ENCODE data around the gene FBXW8. TPM values are rescaled to one million over a fixed set of nuclear protein-coding genes. Genes with fewer than 3 reads are reported as not detected.

The FBXW8 gene
- total RNA-seq, 2 donors from 2014 or later: 26.1 to 34.7 TPM

- H3K27me3 Mint-ChIP-seq (ENCODE audit: insufficient read depth): no peaks in the 10 kb centered on the region
- 35 to 52% methylated on average over 8 of the region's 8 CpGs for WGBS, 2 experiments (ENCODE audit: insufficient coverage in 1 of 2, insufficient read length in 1 of 2)
- Histone ChIP-seq H3K27ac (ENCODE audit: low read depth, low read length) (peak overlapping the region; percentile 68), H3K9ac (ENCODE audit: extremely low read depth, low read length, poor library complexity, severe bottlenecking) (no peak overlapping the region), H3K27me3 (ENCODE audit: control insufficient read depth, insufficient read depth, low read length, poor library complexity, severe bottlenecking) (no peaks in the 10 kb centered on the region), H3K36me3 (ENCODE audit: control insufficient read depth, insufficient read depth, low read length) (peaks cover 32% of the 10 kb centered on the region), H3K4me1 (ENCODE audit: control insufficient read depth, insufficient read depth, low read length) (no peaks in the 10 kb centered on the region), H3K9me3 (ENCODE audit: control insufficient read depth, low read length) (peaks cover 11% of the 10 kb centered on the region), H3K4me3 (ENCODE audit: low read length) (no peak overlapping the region)
- peaks cover 52% of the 10 kb centered on the region for H3K36me3 Mint-ChIP-seq (ENCODE audit: low read depth)
- peaks cover 13% of the 10 kb centered on the region for H3K4me1 Mint-ChIP-seq
- peak; percentile 75 for DNase-seq
- no peaks in the 10 kb centered on the region for H3K9me3 Mint-ChIP-seq
- H3K4me3 Mint-ChIP-seq: no peak overlapping the region
- TF ChIP-seq CTCF (conservative IDR thresholded peaks at IDR 0.05): no peak
- peak overlapping the region; percentile 76 for H3K27ac Mint-ChIP-seq
Measured at GRCh38 chr12:117009759-117010158, 99.0 kb downstream of the FBXW8 start.

- Histone ChIP-seq H3K9ac (ENCODE audit: extremely low read depth, low read length, poor library complexity, severe bottlenecking) (no peak overlapping the region), H3K4me1 (ENCODE audit: control insufficient read depth, insufficient read depth, low read length) (no peaks in the 10 kb centered on the region), H3K36me3 (ENCODE audit: control insufficient read depth, insufficient read depth, low read length) (peaks cover 39% of the 10 kb centered on the region), H3K27me3 (ENCODE audit: control insufficient read depth, insufficient read depth, low read length, poor library complexity, severe bottlenecking) (no peaks in the 10 kb centered on the region), H3K27ac (ENCODE audit: low read depth, low read length) (peak overlapping the region; percentile 68), H3K4me3 (ENCODE audit: low read length) (no peak overlapping the region), H3K9me3 (ENCODE audit: control insufficient read depth, low read length) (peaks cover 18% of the 10 kb centered on the region)
- Mint-ChIP-seq H3K36me3 (ENCODE audit: low read depth) (peaks cover 54% of the 10 kb centered on the region), H3K4me3 (no peak overlapping the region), H3K27me3 (ENCODE audit: insufficient read depth) (no peaks in the 10 kb centered on the region), H3K27ac (no peak overlapping the region), H3K4me1 (peaks cover 13% of the 10 kb centered on the region), H3K9me3 (peaks cover 3% of the 10 kb centered on the region)
- DNase-seq: no peak
- WGBS, 2 experiments (ENCODE audit: insufficient coverage in 1 of 2, insufficient read length in 1 of 2): 95 to 96% methylated on average over 5 to 17 of the region's 17 CpGs
- TF ChIP-seq CTCF (conservative IDR thresholded peaks at IDR 0.05): no peak
Measured at GRCh38 chr12:117010693-117011451, 100.1 kb downstream of the FBXW8 start.

GRCh38 chr12:117011988-117012805, 101.4 kb downstream of the FBXW8 start:
- peaks cover 3% of the 10 kb centered on the region for H3K9me3 Mint-ChIP-seq
- no peak for DNase-seq
- H3K9ac ChIP-seq (ENCODE audit: extremely low read depth, low read length, poor library complexity, severe bottlenecking): no peak overlapping the region
- peaks cover 13% of the 10 kb centered on the region for H3K4me1 Mint-ChIP-seq
- peaks cover 21% of the 10 kb centered on the region for H3K9me3 ChIP-seq (ENCODE audit: control insufficient read depth, low read length)
- H3K4me1 ChIP-seq (ENCODE audit: control insufficient read depth, insufficient read depth, low read length): no peaks in the 10 kb centered on the region
- H3K27me3 ChIP-seq (ENCODE audit: control insufficient read depth, insufficient read depth, low read length, poor library complexity, severe bottlenecking): no peaks in the 10 kb centered on the region
- TF ChIP-seq CTCF (conservative IDR thresholded peaks at IDR 0.05): no peak
- H3K36me3 ChIP-seq (ENCODE audit: control insufficient read depth, insufficient read depth, low read length): peaks cover 51% of the 10 kb centered on the region
- no peak overlapping the region for H3K4me3 Mint-ChIP-seq
- H3K27me3 Mint-ChIP-seq (ENCODE audit: insufficient read depth): no peaks in the 10 kb centered on the region
- WGBS, 2 experiments (ENCODE audit: insufficient coverage in 1 of 2, insufficient read length in 1 of 2): 89 to 96% methylated on average over 4 of the region's 4 CpGs
- no peak overlapping the region for H3K27ac Mint-ChIP-seq
- H3K4me3 ChIP-seq (ENCODE audit: low read length): no peak overlapping the region
- H3K36me3 Mint-ChIP-seq (ENCODE audit: low read depth): peaks cover 66% of the 10 kb centered on the region
- H3K27ac ChIP-seq (ENCODE audit: low read depth, low read length): no peak overlapping the region

Data from endodermal cell (in vitro differentiated cells).